Neutrophil (primary cell): ENCODE data around the gene TSKS.

Experiments used
- H3K27ac ChIP-seq: fragments of 200-600 bp; sonication (generic); 2 replicates; pipeline ENCODE4 v1.5.1; 2016; ENCODE audit warnings: mild to moderate bottlenecking, moderate library complexity
- H3K27me3 ChIP-seq: fragments of 200-600 bp; sonication (generic); 2 replicates; pipeline ENCODE4 v1.6.0; 2016; ENCODE audit warnings: mild to moderate bottlenecking
- H3K36me3 ChIP-seq: fragments of 200-600 bp; sonication (generic); 2 replicates; pipeline ENCODE4 v1.5.1; 2017
- H3K4me1 ChIP-seq, 2 experiments: fragments of 200-600 bp in 1 of 2; sonication (generic) in 1 of 2; 1 replicate in 1 of 2; 2 replicates in 1 of 2; pipeline versions ENCODE4 v1.5.1 to v1.6.1; 2013 to 2016; ENCODE audit warnings: low read depth in 1 of 2, low read length in 1 of 2, mild to moderate bottlenecking in 1 of 2, moderate library complexity in 1 of 2; ENCODE audit not compliant: control insufficient read depth in 1 of 2, insufficient read depth in 1 of 2
- H3K4me3 ChIP-seq, 2 experiments: fragments of 200-600 bp in 1 of 2; sonication (generic) in 1 of 2; 1 replicate in 1 of 2; 2 replicates in 1 of 2; pipeline ENCODE4 v1.5.1; 2013 to 2016; ENCODE audit warnings: low read depth in 1 of 2, low read length in 1 of 2, mild to moderate bottlenecking in 1 of 2, moderate library complexity in 1 of 2
- H3K9me3 ChIP-seq: fragments of 200-600 bp; sonication (generic); 2 replicates; pipeline ENCODE4 v1.5.1; 2016
- CTCF ChIP-seq: fragments of 200-600 bp; sonication (generic); IDR thresholded peaks from 2 replicates; pipeline ENCODE4 v1.5.1; 2016; ENCODE audit warnings: antibody characterized with exemption

TSKS gene

GRCh38 chr19:49755956-49756355 lies 7.2 kb downstream of the TSKS start:
- no peaks in the 10 kb centered on the region for H3K9me3 ChIP-seq
- no peak for TF ChIP-seq CTCF
- H3K36me3 ChIP-seq, result no peaks in the 10 kb centered on the region
- no peak overlapping the region for H3K27ac ChIP-seq
- H3K27me3 ChIP-seq, result peaks cover 8% of the 10 kb centered on the region
- no peak overlapping the region for H3K4me3 ChIP-seq
- no peaks in the 10 kb centered on the region for H3K4me1 ChIP-seq

- Histone ChIP-seq H3K4me1 (no peaks in the 10 kb centered on the region), H3K4me3 (no peak overlapping the region), H3K36me3 (no peaks in the 10 kb centered on the region), H3K9me3 (no peaks in the 10 kb centered on the region), H3K27ac (no peak overlapping the region), H3K27me3 (no peaks in the 10 kb centered on the region)
- no peak for TF ChIP-seq CTCF
Observed at GRCh38 chr19:49752701-49753100, 10.4 kb downstream of the TSKS start.

GRCh38 chr19:49749771-49750170 lies 13.3 kb downstream of the TSKS start:
- Histone ChIP-seq H3K4me1 (no peaks in the 10 kb centered on the region), H3K27me3 (no peaks in the 10 kb centered on the region), H3K9me3 (no peaks in the 10 kb centered on the region), H3K36me3 (no peaks in the 10 kb centered on the region), H3K27ac (no peak overlapping the region), H3K4me3 (no peak overlapping the region)
- TF ChIP-seq CTCF, result no peak

- H3K36me3 ChIP-seq, result no peaks in the 10 kb centered on the region
- no peaks in the 10 kb centered on the region for H3K4me1 ChIP-seq
- no peaks in the 10 kb centered on the region for H3K27me3 ChIP-seq
- no peak overlapping the region for H3K27ac ChIP-seq
- no peak for TF ChIP-seq CTCF
- H3K9me3 ChIP-seq, result no peaks in the 10 kb centered on the region
- no peak overlapping the region for H3K4me3 ChIP-seq
Observed at GRCh38 chr19:49749055-49749716, 13.9 kb downstream of the TSKS start.

GRCh38 chr19:49746206-49746958 lies 16.7 kb downstream of the TSKS start:
- Histone ChIP-seq H3K27ac (no peak overlapping the region), H3K9me3 (no peaks in the 10 kb centered on the region), H3K4me3 (peak overlapping the region in 1 of 2 experiments; percentile 17), H3K4me1 (peaks cover 0 to 2% of the 10 kb centered on the region in 2 experiments), H3K36me3 (no peaks in the 10 kb centered on the region), H3K27me3 (no peaks in the 10 kb centered on the region)
- TF ChIP-seq CTCF, result no peak
